Fibroblast of lung (primary cell): ENCODE results near the gene UQCRQ. TPM values are rescaled to one million over a fixed set of nuclear protein-coding genes. Genes with fewer than 3 reads are reported as not detected.

ENCODE experiments used
- DNase-seq, 2 donors: peaks; one replicate each; pipeline versions ENCODE4 v3.0.0 to v3.0.0-alpha.2; 2010; ENCODE audit warnings: low read depth in 2 of 2
- H2AFZ ChIP-seq: 2 replicates; pipeline ENCODE4 v1.5.1; 2012; ENCODE audit warnings: low read length, control low read depth, inconsistent platforms
- H3K27ac ChIP-seq: 2 replicates; pipeline ENCODE4 v1.5.1; 2011; ENCODE audit warnings: low read length, control low read depth; ENCODE audit not compliant: insufficient read depth
- H3K27me3 ChIP-seq: 2 replicates; pipeline ENCODE4 v1.5.1; 2011; ENCODE audit warnings: mild to moderate bottlenecking, low read length; ENCODE audit not compliant: control insufficient read depth, insufficient read depth
- H3K36me3 ChIP-seq: 2 replicates; pipeline ENCODE4 v1.5.1; 2011; ENCODE audit warnings: low read length; ENCODE audit not compliant: control insufficient read depth, insufficient read depth
- H3K4me1 ChIP-seq: 2 replicates; pipeline ENCODE4 v1.5.1; 2011; ENCODE audit warnings: low read length; ENCODE audit not compliant: control insufficient read depth, insufficient read depth; ENCODE audit errors: extremely low read depth
- H3K4me2 ChIP-seq: 2 replicates; pipeline ENCODE4 v1.5.1; 2011; ENCODE audit warnings: low read length, control low read depth; ENCODE audit not compliant: insufficient read depth; ENCODE audit errors: extremely low read depth
- H3K4me3 ChIP-seq, 4 experiments: fragments of 200-600 bp in 1 of 4; sonication (generic) in 1 of 4; replicated peaks in 1 of 4; 2 replicates each; pipeline ENCODE4 v1.5.1; 2011 to 2016; ENCODE audit warnings: low read length in 4 of 4, low read depth in 3 of 4, mild to moderate bottlenecking in 3 of 4, control low read depth in 2 of 4, inconsistent platforms in 1 of 4, mixed read lengths in 1 of 4; ENCODE audit not compliant: insufficient read depth in 1 of 4; ENCODE audit errors: control extremely low read depth in 1 of 4
- H3K79me2 ChIP-seq: 2 replicates; pipeline ENCODE4 v1.5.1; 2012; ENCODE audit warnings: mild to moderate bottlenecking, low read length, inconsistent platforms; ENCODE audit not compliant: control insufficient read depth, insufficient read depth
- H3K9ac ChIP-seq: 2 replicates; pipeline ENCODE4 v1.5.1; 2011; ENCODE audit warnings: mild to moderate bottlenecking, low read length, control low read depth; ENCODE audit not compliant: insufficient read depth
- H3K9me3 ChIP-seq: 2 replicates; pipeline ENCODE4 v1.5.1; 2012; ENCODE audit warnings: low read depth, low read length; ENCODE audit not compliant: control insufficient read depth, insufficient read depth
- H4K20me1 ChIP-seq: 2 replicates; pipeline ENCODE4 v1.5.1; 2011; ENCODE audit warnings: low read length; ENCODE audit not compliant: control insufficient read depth, insufficient read depth; ENCODE audit errors: extremely low read depth
- EZH2 ChIP-seq: IDR thresholded peaks from 2 replicates; pipeline ENCODE4 v1.5.1; 2012; ENCODE audit warnings: low read length, control low read depth, mild to moderate bottlenecking; ENCODE audit errors: missing control alignments
- polyA plus RNA-seq, 2 donors: library from polyadenylated mRNA; depleted of rRNA in 1 of 2; stranded (reverse) in 1 of 2; unstranded in 1 of 2; fragments of >200 nt; gene quantifications; 2 replicates each; pipeline ENCODE4 v1.2.1, GENCODE V29; 2011 to 2012; ENCODE audit warnings: missing spikeins in 1 of 2
- total RNA-seq: library from RNA; depleted of rRNA; stranded (reverse); fragments of >200 nt; gene quantifications from 2 replicates; pipeline ENCODE4 v1.2.1, GENCODE V29; 2014
- TF ChIP-seq, protein P1 (sequence below), 2 donors: IDR thresholded peaks in 1 of 2; conservative IDR thresholded peaks in 1 of 2; 1 replicate in 1 of 2; 2 replicates in 1 of 2; pipeline ENCODE4 v1.5.1; 2011 to 2012; ENCODE audit warnings: low read length in 2 of 2, control low read depth in 1 of 2, inconsistent platforms in 1 of 2, low read depth in 1 of 2, mild to moderate bottlenecking in 1 of 2

The UQCRQ gene
- total and polyA plus RNA-seq, 2 donors (not counting 1 experiment from before 2014, with no cell fraction given) = 112 to 157 TPM

DNA sequence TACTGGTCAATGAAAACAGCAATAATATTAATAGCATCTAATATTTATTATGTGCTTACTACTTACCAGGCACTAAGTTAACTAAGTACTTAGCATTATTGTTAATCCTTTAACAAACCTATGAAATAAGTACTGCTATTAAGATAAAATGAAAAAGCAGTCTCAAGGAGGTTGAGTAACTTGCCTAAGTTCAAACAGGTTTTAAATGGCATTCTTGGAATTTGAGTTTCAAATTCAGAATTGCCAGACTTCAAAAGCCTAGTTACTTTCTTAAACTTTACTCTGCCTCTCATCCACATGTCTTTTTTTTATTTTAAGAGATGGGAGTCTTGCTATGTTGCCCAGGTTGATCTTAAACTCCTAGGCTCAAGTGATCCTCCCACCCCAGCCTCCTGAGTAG lies 23.1 kb downstream of the UQCRQ start:
- Histone ChIP-seq H3K4me1 (no peaks in the 10 kb centered on the region), H3K9ac (no peak overlapping the region), H3K9me3 (no peaks in the 10 kb centered on the region), H3K27me3 (no peaks in the 10 kb centered on the region), H3K4me3 (no peak overlapping the region), H3K4me2 (no peak overlapping the region), H4K20me1 (no peaks in the 10 kb centered on the region), H3K27ac (no peak overlapping the region), H3K36me3 (peaks cover 10% of the 10 kb centered on the region), H3K79me2 (peaks cover 7% of the 10 kb centered on the region), H2AFZ (no peak overlapping the region)
- TF ChIP-seq, protein P1, sequence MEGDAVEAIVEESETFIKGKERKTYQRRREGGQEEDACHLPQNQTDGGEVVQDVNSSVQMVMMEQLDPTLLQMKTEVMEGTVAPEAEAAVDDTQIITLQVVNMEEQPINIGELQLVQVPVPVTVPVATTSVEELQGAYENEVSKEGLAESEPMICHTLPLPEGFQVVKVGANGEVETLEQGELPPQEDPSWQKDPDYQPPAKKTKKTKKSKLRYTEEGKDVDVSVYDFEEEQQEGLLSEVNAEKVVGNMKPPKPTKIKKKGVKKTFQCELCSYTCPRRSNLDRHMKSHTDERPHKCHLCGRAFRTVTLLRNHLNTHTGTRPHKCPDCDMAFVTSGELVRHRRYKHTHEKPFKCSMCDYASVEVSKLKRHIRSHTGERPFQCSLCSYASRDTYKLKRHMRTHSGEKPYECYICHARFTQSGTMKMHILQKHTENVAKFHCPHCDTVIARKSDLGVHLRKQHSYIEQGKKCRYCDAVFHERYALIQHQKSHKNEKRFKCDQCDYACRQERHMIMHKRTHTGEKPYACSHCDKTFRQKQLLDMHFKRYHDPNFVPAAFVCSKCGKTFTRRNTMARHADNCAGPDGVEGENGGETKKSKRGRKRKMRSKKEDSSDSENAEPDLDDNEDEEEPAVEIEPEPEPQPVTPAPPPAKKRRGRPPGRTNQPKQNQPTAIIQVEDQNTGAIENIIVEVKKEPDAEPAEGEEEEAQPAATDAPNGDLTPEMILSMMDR (conservative IDR thresholded peaks at IDR 0.05 in 1 of 2, IDR thresholded peaks at IDR 0.05 in 1 of 2; ENCODE audit: low read depth in 1 of 2, low read length in 2 of 2) = no peak
- TF ChIP-seq EZH2 = no peak
- DNase-seq = no peak

DNA sequence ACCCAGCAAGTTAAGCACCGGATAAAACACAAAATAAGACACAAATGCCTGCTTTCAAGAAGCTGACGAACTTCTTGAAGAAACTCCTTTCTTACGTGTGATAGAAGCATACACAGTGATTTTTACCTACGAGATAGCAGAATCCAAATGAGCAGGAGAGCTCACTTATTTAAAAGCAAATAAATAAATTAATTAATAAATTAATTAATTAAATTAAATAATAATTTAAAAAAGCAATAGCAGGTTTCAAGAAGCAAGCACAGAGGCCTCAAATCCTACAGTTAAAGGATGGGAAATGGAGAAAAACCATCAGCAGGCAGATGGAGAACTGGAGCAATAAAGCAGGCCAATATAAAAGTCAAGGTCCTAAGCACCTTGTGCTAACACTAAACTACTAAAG lies 24.4 kb downstream of the UQCRQ start:
- no peak overlapping the region for H3K9ac ChIP-seq
- no peaks in the 10 kb centered on the region for H3K9me3 ChIP-seq
- no peak overlapping the region for H3K4me3 ChIP-seq
- peaks cover 8% of the 10 kb centered on the region for H3K79me2 ChIP-seq
- peaks cover 11% of the 10 kb centered on the region for H3K36me3 ChIP-seq
- TF ChIP-seq, protein P1 (conservative IDR thresholded peaks at IDR 0.05 in 1 of 2, IDR thresholded peaks at IDR 0.05 in 1 of 2; ENCODE audit: low read depth in 1 of 2, low read length in 2 of 2) = no peak
- TF ChIP-seq EZH2 = no peak
- H4K20me1 ChIP-seq = no peaks in the 10 kb centered on the region
- H3K27ac ChIP-seq = no peak overlapping the region
- H3K27me3 ChIP-seq = no peaks in the 10 kb centered on the region
- H2AFZ ChIP-seq = no peak overlapping the region
- peaks cover under 1% of the 10 kb centered on the region for H3K4me1 ChIP-seq
- no peak for DNase-seq
- no peak overlapping the region for H3K4me2 ChIP-seq

- Histone ChIP-seq H3K79me2 (peaks cover 8% of the 10 kb centered on the region), H4K20me1 (no peaks in the 10 kb centered on the region)
Observed at GRCh38 chr5:132895719-132896305, 29.4 kb downstream of the UQCRQ start.

More at GRCh38 chr5:132895719-132896305, 29.4 kb downstream of the UQCRQ start:
- DNase-seq = no peak
- Histone ChIP-seq H2AFZ (no peak overlapping the region), H3K27me3 (no peaks in the 10 kb centered on the region), H3K4me3 (no peak overlapping the region), H3K9ac (no peak overlapping the region), H3K9me3 (no peaks in the 10 kb centered on the region), H3K4me2 (no peak overlapping the region), H3K36me3 (peaks cover 24% of the 10 kb centered on the region), H3K4me1 (peaks cover 8% of the 10 kb centered on the region), H3K27ac (no peak overlapping the region)
- TF ChIP-seq, protein P1 (conservative IDR thresholded peaks at IDR 0.05 in 1 of 2, IDR thresholded peaks at IDR 0.05 in 1 of 2; ENCODE audit: low read depth in 1 of 2, low read length in 2 of 2) = no peak
- no peak for TF ChIP-seq EZH2
